Measurements from ENCODE around the gene OR2Z1. TPM values are rescaled to one million over a fixed set of nuclear protein-coding genes. Genes with fewer than 3 reads are reported as not detected.
"Not testable (repeated sequence)": the region's sequence is repeated elsewhere in the genome, so short reads cannot be mapped to it uniquely, and the experiment has no call there.

OR2Z1 gene
- polyA plus RNA-seq, 1 donor (not counting 4 experiments of a cell fraction or from before 2014, with no cell fraction given) = not detected

DNA sequence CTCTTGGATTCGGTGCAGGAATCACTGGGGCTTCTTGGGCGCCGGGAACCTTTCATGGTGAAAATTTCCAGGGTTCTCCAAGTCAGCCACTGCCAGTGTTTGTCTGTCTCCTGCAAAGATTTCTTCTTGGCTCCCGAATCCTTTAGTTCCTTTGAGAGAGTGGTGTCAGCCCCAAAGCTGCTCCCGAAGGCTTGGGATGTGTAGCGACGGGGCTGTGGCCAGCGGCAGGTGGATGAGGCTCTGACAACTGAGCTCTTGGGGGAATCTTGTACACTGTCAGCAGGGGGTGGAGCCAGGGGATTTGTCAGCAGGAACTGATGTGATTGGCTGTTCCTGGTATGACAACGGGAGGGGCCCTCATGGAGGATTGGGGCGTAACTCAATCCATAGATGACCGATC is 45.8 kb downstream of the OR2Z1 start:
- H3K4me3 ChIP-seq (ENCODE audit: control insufficient read depth in 2 of 3, extremely low read depth in 1 of 3, insufficient read depth in 2 of 3, low read depth in 1 of 3, low read length in 3 of 3); H3K9ac ChIP-seq (ENCODE audit: control insufficient read depth, extremely low read depth, insufficient read depth, low read length); H3K36me3 ChIP-seq (ENCODE audit: control insufficient read depth in 2 of 2, extremely low read depth in 1 of 2, insufficient read depth in 2 of 2, low read length in 2 of 2); H3K4me2 ChIP-seq (ENCODE audit: control insufficient read depth, extremely low read depth, insufficient read depth, low read depth, low read length); H3K4me1 ChIP-seq (ENCODE audit: control insufficient read depth, extremely low read depth, insufficient read depth, low read length); H4K20me1 ChIP-seq (ENCODE audit: control insufficient read depth, extremely low read depth, insufficient read depth, low read length); FAIRE-seq; H3K27ac ChIP-seq (ENCODE audit: control insufficient read depth, insufficient read depth, low read length); dilution Hi-C loops (cut with MboI; ENCODE audit: extremely low pct_ligation_motif_present, low sequenced_read_pairs); H3K9me3 ChIP-seq (ENCODE audit: control insufficient read depth, low read depth, low read length); H3K9me1 ChIP-seq (ENCODE audit: control insufficient read depth, extremely low read depth, insufficient read depth, low read length); H2AFZ ChIP-seq (ENCODE audit: control insufficient read depth, low read length); H3K79me2 ChIP-seq (ENCODE audit: control insufficient read depth, insufficient read depth, low read length); DNase-seq (ENCODE audit: low read depth, low spot score); H3K27me3 ChIP-seq (ENCODE audit: control insufficient read depth, extremely low read depth, insufficient read depth, low read length): not testable (repeated sequence)

DNA sequence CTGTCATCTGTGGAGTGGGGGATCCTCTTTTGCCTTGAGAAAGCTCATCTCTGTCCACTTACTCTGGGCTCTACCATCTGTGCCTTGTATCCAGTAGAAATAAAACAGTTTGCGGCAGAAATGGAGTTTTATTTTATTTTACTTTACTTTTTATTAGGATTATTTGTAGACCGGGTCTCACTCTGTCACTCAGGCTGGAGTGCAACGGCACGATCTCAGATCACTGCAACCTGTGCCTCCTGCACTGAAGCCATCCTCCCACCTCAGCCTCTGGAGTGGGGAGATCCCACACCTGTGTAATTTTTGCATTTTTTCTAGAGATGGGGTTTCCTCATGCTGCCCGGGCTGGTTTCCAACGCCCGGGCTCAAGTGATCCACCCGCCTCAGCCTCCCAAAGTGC is 47.8 kb downstream of the OR2Z1 start:
- H3K36me3 ChIP-seq (ENCODE audit: control insufficient read depth in 2 of 2, extremely low read depth in 1 of 2, insufficient read depth in 2 of 2, low read length in 2 of 2); H3K9ac ChIP-seq (ENCODE audit: control insufficient read depth, extremely low read depth, insufficient read depth, low read length); H3K4me2 ChIP-seq (ENCODE audit: control insufficient read depth, extremely low read depth, insufficient read depth, low read depth, low read length); H3K4me3 ChIP-seq (ENCODE audit: control insufficient read depth in 2 of 3, extremely low read depth in 1 of 3, insufficient read depth in 2 of 3, low read depth in 1 of 3, low read length in 3 of 3); H3K9me1 ChIP-seq (ENCODE audit: control insufficient read depth, extremely low read depth, insufficient read depth, low read length); H3K79me2 ChIP-seq (ENCODE audit: control insufficient read depth, insufficient read depth, low read length); H3K9me3 ChIP-seq (ENCODE audit: control insufficient read depth, low read depth, low read length); H4K20me1 ChIP-seq (ENCODE audit: control insufficient read depth, extremely low read depth, insufficient read depth, low read length); DNase-seq (ENCODE audit: low read depth, low spot score); H2AFZ ChIP-seq (ENCODE audit: control insufficient read depth, low read length); H3K27me3 ChIP-seq (ENCODE audit: control insufficient read depth, extremely low read depth, insufficient read depth, low read length); H3K4me1 ChIP-seq (ENCODE audit: control insufficient read depth, extremely low read depth, insufficient read depth, low read length); H3K27ac ChIP-seq (ENCODE audit: control insufficient read depth, insufficient read depth, low read length); FAIRE-seq; dilution Hi-C loops (cut with MboI; ENCODE audit: extremely low pct_ligation_motif_present, low sequenced_read_pairs): not testable (repeated sequence)

DNA sequence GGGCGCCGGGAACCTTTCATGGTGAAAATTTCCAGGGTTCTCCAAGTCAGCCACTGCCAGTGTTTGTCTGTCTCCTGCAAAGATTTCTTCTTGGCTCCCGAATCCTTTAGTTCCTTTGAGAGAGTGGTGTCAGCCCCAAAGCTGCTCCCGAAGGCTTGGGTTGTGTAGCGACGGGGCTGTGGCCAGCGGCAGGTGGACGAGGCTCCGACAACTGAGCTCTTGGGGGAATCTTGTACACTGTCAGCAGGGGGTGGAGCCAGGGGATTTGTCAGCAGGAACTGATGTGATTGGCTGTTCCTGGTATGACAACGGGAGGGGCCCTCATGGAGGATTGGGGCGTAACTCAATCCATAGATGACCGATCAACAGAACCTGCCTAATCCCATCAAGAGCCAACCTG is 52.2 kb downstream of the OR2Z1 start:
- H4K20me1 ChIP-seq (ENCODE audit: control insufficient read depth, extremely low read depth, insufficient read depth, low read length); DNase-seq (ENCODE audit: low read depth, low spot score); H3K27ac ChIP-seq (ENCODE audit: control insufficient read depth, insufficient read depth, low read length); H3K4me1 ChIP-seq (ENCODE audit: control insufficient read depth, extremely low read depth, insufficient read depth, low read length); H2AFZ ChIP-seq (ENCODE audit: control insufficient read depth, low read length); H3K4me2 ChIP-seq (ENCODE audit: control insufficient read depth, extremely low read depth, insufficient read depth, low read depth, low read length); FAIRE-seq; H3K9me3 ChIP-seq (ENCODE audit: control insufficient read depth, low read depth, low read length); H3K27me3 ChIP-seq (ENCODE audit: control insufficient read depth, extremely low read depth, insufficient read depth, low read length); H3K36me3 ChIP-seq (ENCODE audit: control insufficient read depth in 2 of 2, extremely low read depth in 1 of 2, insufficient read depth in 2 of 2, low read length in 2 of 2); H3K4me3 ChIP-seq (ENCODE audit: control insufficient read depth in 2 of 3, extremely low read depth in 1 of 3, insufficient read depth in 2 of 3, low read depth in 1 of 3, low read length in 3 of 3); H3K9ac ChIP-seq (ENCODE audit: control insufficient read depth, extremely low read depth, insufficient read depth, low read length); H3K79me2 ChIP-seq (ENCODE audit: control insufficient read depth, insufficient read depth, low read length); H3K9me1 ChIP-seq (ENCODE audit: control insufficient read depth, extremely low read depth, insufficient read depth, low read length); dilution Hi-C loops (cut with MboI; ENCODE audit: extremely low pct_ligation_motif_present, low sequenced_read_pairs): not testable (repeated sequence)

Small RNAs within 50 kb of the gene (small RNA-seq; reads per million reads assigned to genes)
- gene AC012616.1 (ENCODE audit: insufficient read length in 3 of 3, low read depth in 3 of 3, low replicate concordance in 1 of 3) = 0 reads per million in 3 experiments

Other genes with a start within 250 kb of the OR2Z1 start
- gene PRAM1, start 219.0 kb upstream of the OR2Z1 start, polyA plus RNA-seq = not detected in 3 replicates
- 1.9 to 6.0 TPM (median 2.5 TPM) in 3 replicates for gene ZNF414, start 207.5 kb upstream of the OR2Z1 start, polyA plus RNA-seq
- 0.08 to 0.14 TPM (median 0.08 TPM) in 3 replicates for gene MYO1F, start 144.2 kb upstream of the OR2Z1 start, polyA plus RNA-seq
- not detected in 3 replicates for gene ADAMTS10, start 110.9 kb upstream of the OR2Z1 start, polyA plus RNA-seq
- gene NFILZ, start 91.0 kb upstream of the OR2Z1 start, polyA plus RNA-seq = not detected in 3 replicates
- gene ACTL9, start 22.8 kb upstream of the OR2Z1 start, polyA plus RNA-seq = not detected in 3 replicates
- 12.2 to 19.7 TPM (median 17.1 TPM) in 3 replicates for gene ZNF558, start 110.7 kb downstream of the OR2Z1 start, polyA plus RNA-seq
- not detected in 3 replicates for gene MBD3L1, start 110.7 kb downstream of the OR2Z1 start, polyA plus RNA-seq

Measured in keratinocyte (primary cell).